Measurements from ENCODE around the gene PEX3. TPM values are rescaled to one million over a fixed set of nuclear protein-coding genes. Genes with fewer than 3 reads are reported as not detected.
"Not testable (repeated sequence)": the region's sequence is repeated elsewhere in the genome, so short reads cannot be mapped to it uniquely, and the experiment has no call there.

PEX3 gene
- total RNA-seq, 1 experiment from 2014 or later: 12.9 TPM

DNA sequence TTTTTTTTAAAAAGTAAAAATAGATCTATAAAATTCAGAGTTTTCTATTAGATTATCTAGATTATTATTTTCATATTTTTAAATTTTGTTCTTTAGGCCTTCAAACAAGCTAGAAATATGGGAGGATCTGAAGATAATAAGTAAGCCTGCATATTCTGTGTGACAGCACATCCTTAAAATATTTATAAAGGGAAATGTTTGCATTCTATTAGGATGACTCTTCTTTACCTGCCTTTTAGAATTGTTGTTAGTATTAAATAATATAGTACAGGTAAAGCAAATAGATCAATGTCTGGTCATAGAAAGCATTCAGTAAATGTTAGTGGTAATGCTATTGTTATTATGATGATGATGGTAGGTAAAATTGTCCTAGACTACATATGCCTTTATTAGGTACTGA is 17.4 kb downstream of the PEX3 start:
- H3K79me2 ChIP-seq (ENCODE audit: insufficient read depth, low read length): no peaks in the 10 kb centered on the region
- no peak for DNase-seq (ENCODE audit: low read depth, low spot score)
- ChIA-PET POLR2A (no interaction called here), CTCF (no interaction called here), RAD21 (ENCODE audit: low non-redundant PET in 1 of 2, low total read pairs in 2 of 2, uncharacterized antibody in 2 of 2, unreplicated experiment in 2 of 2) (no interaction called here)
- no peak overlapping the region for H3K27ac ChIP-seq (ENCODE audit: low read depth, low read length)
- BruUV-seq (replicated peaks): no TSS peak
- no peaks in the 10 kb centered on the region for H4K20me1 ChIP-seq (ENCODE audit: insufficient read depth)
- H3K4me2 ChIP-seq (ENCODE audit: low read length): no peak overlapping the region
- no peaks in the 10 kb centered on the region for H3K27me3 ChIP-seq (ENCODE audit: insufficient read depth, low read length)
- H3K36me3 ChIP-seq (ENCODE audit: control insufficient read depth in 1 of 2, insufficient read depth in 2 of 2, low read length in 2 of 2): 0 out of 4 replicates have a peak, but pooled peaks cover 4 to 5% of the 10 kb centered on the region in 2 experiments
- no peaks in the 10 kb centered on the region for H3K9me2 ChIP-seq (ENCODE audit: insufficient read depth)
- no peak overlapping the region for H3K4me3 ChIP-seq (replicated peaks in 1 of 2; ENCODE audit: low read depth in 1 of 2, low read length in 2 of 2)
- H3K9ac ChIP-seq (ENCODE audit: low read length): no peak overlapping the region
- H3K4me1 ChIP-seq (ENCODE audit: control insufficient read depth in 1 of 2, insufficient read depth in 2 of 2, low read length in 2 of 2): no peaks in the 10 kb centered on the region
- H3K9me3 ChIP-seq (ENCODE audit: control insufficient read depth in 1 of 2, insufficient read depth in 1 of 2, low read depth in 1 of 2, low read length in 2 of 2): no peaks in the 10 kb centered on the region
- no peak for TF ChIP-seq POLR2A (IDR thresholded peaks at IDR 0.05; ENCODE audit: borderline replicate concordance, extremely low read depth, insufficient read depth, insufficient read length)
- no peak for TF ChIP-seq TCF7L2 (IDR thresholded peaks at IDR 0.05; ENCODE audit: borderline replicate concordance, extremely low read depth, insufficient read depth, insufficient read length)
- no peak for TF ChIP-seq CEBPB (IDR thresholded peaks at IDR 0.05; ENCODE audit: low read depth)
- ATAC-seq: no peak
- intact Hi-C loops (cut with micrococcal nuclease): no loop called here
- H2AFZ ChIP-seq (ENCODE audit: low read depth, low read length, poor library complexity, severe bottlenecking): no peak overlapping the region

DNA sequence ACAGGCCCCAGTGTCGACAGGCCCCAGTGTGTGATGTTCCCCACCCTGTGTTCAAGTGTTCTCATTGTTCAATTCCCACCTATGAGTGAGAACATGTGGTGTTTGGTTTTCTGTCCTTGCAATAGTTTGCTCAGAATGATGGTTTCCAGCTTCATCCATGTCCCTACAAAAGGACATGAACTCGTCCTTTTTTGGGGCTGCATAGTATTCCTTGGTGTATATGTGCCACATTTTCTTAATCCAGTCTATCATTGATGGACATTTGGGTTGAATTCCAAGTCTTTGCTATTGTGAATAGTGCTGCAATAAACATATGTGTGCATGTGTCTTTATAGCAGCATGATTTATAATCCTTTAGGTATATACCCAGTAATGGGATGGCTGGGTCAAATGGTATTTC is 18.2 kb downstream of the PEX3 start:
- H3K9me2 ChIP-seq (ENCODE audit: insufficient read depth); H3K4me3 ChIP-seq (replicated peaks in 1 of 2; ENCODE audit: low read depth in 1 of 2, low read length in 2 of 2); CTCF ChIA-PET; H3K27me3 ChIP-seq (ENCODE audit: insufficient read depth, low read length); RAD21 ChIA-PET (ENCODE audit: low non-redundant PET in 1 of 2, low total read pairs in 2 of 2, uncharacterized antibody in 2 of 2, unreplicated experiment in 2 of 2); H3K4me2 ChIP-seq (ENCODE audit: low read length); intact Hi-C loops (cut with micrococcal nuclease); POLR2A ChIA-PET; DNase-seq (ENCODE audit: low read depth, low spot score); H3K79me2 ChIP-seq (ENCODE audit: insufficient read depth, low read length); BruUV-seq (replicated peaks); H3K9ac ChIP-seq (ENCODE audit: low read length); H3K4me1 ChIP-seq (ENCODE audit: control insufficient read depth in 1 of 2, insufficient read depth in 2 of 2, low read length in 2 of 2); H3K9me3 ChIP-seq (ENCODE audit: control insufficient read depth in 1 of 2, insufficient read depth in 1 of 2, low read depth in 1 of 2, low read length in 2 of 2); H3K36me3 ChIP-seq (ENCODE audit: control insufficient read depth in 1 of 2, insufficient read depth in 2 of 2, low read length in 2 of 2); ATAC-seq; H3K27ac ChIP-seq (ENCODE audit: low read depth, low read length); H2AFZ ChIP-seq (ENCODE audit: low read depth, low read length, poor library complexity, severe bottlenecking); H4K20me1 ChIP-seq (ENCODE audit: insufficient read depth): not testable (repeated sequence)

DNA sequence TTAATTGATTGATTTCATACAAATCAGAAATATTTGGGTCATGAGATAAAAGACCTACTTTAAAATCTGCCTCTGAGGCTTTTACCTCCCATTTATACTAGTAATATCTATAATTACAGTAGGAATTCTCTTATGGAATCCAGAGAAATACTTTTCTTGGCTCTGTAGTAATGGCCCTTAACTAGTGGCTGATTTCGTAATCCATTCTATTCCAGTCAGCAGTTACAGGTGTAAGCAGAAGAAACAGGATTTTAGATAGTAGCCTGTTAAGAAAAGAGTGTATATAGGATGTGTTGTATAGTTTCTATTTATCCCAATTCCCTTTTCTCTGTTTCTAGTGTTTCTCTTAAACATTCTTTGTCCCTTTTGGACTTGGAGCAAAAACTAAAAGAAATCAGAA is 21.2 kb downstream of the PEX3 start:
- CTCF ChIA-PET: no interaction called here

More for the DNA sequence above, 21.2 kb downstream of the PEX3 start:
- Histone ChIP-seq H3K4me3 (replicated peaks in 1 of 2; ENCODE audit: low read depth in 1 of 2, low read length in 2 of 2) (no peak overlapping the region), H3K27ac (ENCODE audit: low read depth, low read length) (no peak overlapping the region), H2AFZ (ENCODE audit: low read depth, low read length, poor library complexity, severe bottlenecking) (no peak overlapping the region), H4K20me1 (ENCODE audit: insufficient read depth) (no peaks in the 10 kb centered on the region), H3K9me2 (ENCODE audit: insufficient read depth) (no peaks in the 10 kb centered on the region), H3K27me3 (ENCODE audit: insufficient read depth, low read length) (no peaks in the 10 kb centered on the region), H3K79me2 (ENCODE audit: insufficient read depth, low read length) (no peaks in the 10 kb centered on the region), H3K9me3 (ENCODE audit: control insufficient read depth in 1 of 2, insufficient read depth in 1 of 2, low read depth in 1 of 2, low read length in 2 of 2) (no peaks in the 10 kb centered on the region), H3K36me3 (ENCODE audit: control insufficient read depth in 1 of 2, insufficient read depth in 2 of 2, low read length in 2 of 2) (0 out of 4 replicates have a peak, but pooled peaks cover 0 to 5% of the 10 kb centered on the region in 2 experiments), H3K9ac (ENCODE audit: low read length) (no peak overlapping the region), H3K4me2 (ENCODE audit: low read length) (no peak overlapping the region), H3K4me1 (ENCODE audit: control insufficient read depth in 1 of 2, insufficient read depth in 2 of 2, low read length in 2 of 2) (no peaks in the 10 kb centered on the region)
- ChIA-PET POLR2A (no interaction called here), RAD21 (ENCODE audit: low non-redundant PET in 1 of 2, low total read pairs in 2 of 2, uncharacterized antibody in 2 of 2, unreplicated experiment in 2 of 2) (no interaction called here)
- no TSS peak for BruUV-seq (replicated peaks)
- ATAC-seq: no peak
- no peak for DNase-seq (ENCODE audit: low read depth, low spot score)
- no peak for TF ChIP-seq POLR2A (IDR thresholded peaks at IDR 0.05; ENCODE audit: borderline replicate concordance, extremely low read depth, insufficient read depth, insufficient read length)
- TF ChIP-seq, protein P1, sequence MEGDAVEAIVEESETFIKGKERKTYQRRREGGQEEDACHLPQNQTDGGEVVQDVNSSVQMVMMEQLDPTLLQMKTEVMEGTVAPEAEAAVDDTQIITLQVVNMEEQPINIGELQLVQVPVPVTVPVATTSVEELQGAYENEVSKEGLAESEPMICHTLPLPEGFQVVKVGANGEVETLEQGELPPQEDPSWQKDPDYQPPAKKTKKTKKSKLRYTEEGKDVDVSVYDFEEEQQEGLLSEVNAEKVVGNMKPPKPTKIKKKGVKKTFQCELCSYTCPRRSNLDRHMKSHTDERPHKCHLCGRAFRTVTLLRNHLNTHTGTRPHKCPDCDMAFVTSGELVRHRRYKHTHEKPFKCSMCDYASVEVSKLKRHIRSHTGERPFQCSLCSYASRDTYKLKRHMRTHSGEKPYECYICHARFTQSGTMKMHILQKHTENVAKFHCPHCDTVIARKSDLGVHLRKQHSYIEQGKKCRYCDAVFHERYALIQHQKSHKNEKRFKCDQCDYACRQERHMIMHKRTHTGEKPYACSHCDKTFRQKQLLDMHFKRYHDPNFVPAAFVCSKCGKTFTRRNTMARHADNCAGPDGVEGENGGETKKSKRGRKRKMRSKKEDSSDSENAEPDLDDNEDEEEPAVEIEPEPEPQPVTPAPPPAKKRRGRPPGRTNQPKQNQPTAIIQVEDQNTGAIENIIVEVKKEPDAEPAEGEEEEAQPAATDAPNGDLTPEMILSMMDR (IDR thresholded peaks at IDR 0.05 in 2 of 3, conservative IDR thresholded peaks at IDR 0.05 in 1 of 3; ENCODE audit: borderline replicate concordance in 1 of 3, insufficient read depth in 1 of 3, low read depth in 2 of 3, low read length in 2 of 3): no peak
- TF ChIP-seq YY1 (IDR thresholded peaks at IDR 0.05; ENCODE audit: extremely low read depth, insufficient replicate concordance, low read depth, low read length): no peak
- TF ChIP-seq POLR2AphosphoS5 (IDR thresholded peaks at IDR 0.05; ENCODE audit: low read depth, low read length): no peak
- TF ChIP-seq CEBPB (IDR thresholded peaks at IDR 0.05; ENCODE audit: low read depth): no peak
- no peak for TF ChIP-seq JUND (IDR thresholded peaks at IDR 0.05)
- no peak for TF ChIP-seq SP1 (IDR thresholded peaks at IDR 0.05; ENCODE audit: low read depth)
- TF ChIP-seq FOSL1 (IDR thresholded peaks at IDR 0.05; ENCODE audit: low read depth): no peak
- no peak for TF ChIP-seq ZNF274 (IDR thresholded peaks at IDR 0.05; ENCODE audit: low read depth, low read length)
- TF ChIP-seq ZFX (IDR thresholded peaks at IDR 0.05): no peak
- TF ChIP-seq ELF1 (IDR thresholded peaks at IDR 0.05; ENCODE audit: borderline replicate concordance, low read depth): no peak
- intact Hi-C loops (cut with micrococcal nuclease): no loop called here

Measured in HCT116 (cell line).